GM18867 (cell line): ENCODE measurements around the gene KIF21B.

ENCODE experiments used
- ATAC-seq: cut with Tn5 transposase; IDR thresholded peaks from one replicate; pipeline ENCODE4 v1.9.1; 2021; ENCODE audit warnings: mild to moderate bottlenecking, moderate library complexity; ENCODE audit not compliant: unreplicated experiment

Gene KIF21B

DNA sequence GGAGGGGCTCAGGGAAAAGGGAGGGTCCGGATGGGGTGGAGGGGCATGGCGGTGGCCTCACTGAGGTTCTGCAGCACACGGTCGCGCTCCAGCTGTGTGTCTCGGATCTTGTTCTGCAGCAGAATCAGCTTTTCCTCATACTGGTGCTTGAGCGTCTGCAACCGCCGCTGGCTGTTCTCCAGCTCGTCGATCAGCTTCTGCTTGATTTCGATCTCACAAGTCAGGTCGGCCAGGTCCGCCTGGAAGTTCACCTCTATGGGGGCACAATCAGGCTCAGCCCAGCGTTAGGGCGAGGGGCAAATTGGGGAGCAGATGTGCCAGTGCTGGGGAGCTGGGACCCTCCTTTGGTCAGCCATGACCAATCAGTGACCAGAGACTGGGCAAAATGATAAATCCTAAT is 25.2 kb downstream of the KIF21B start:
- ATAC-seq = no peak

- ATAC-seq = no peak
These were observed 31.0 kb downstream of the KIF21B start for GRCh38 chr1:200992382-200993048.

GRCh38 chr1:200991097-200991614 is 32.4 kb downstream of the KIF21B start:
- ATAC-seq = no peak

- ATAC-seq = no peak
These were observed 33.4 kb downstream of the KIF21B start for GRCh38 chr1:200990114-200990513.

DNA sequence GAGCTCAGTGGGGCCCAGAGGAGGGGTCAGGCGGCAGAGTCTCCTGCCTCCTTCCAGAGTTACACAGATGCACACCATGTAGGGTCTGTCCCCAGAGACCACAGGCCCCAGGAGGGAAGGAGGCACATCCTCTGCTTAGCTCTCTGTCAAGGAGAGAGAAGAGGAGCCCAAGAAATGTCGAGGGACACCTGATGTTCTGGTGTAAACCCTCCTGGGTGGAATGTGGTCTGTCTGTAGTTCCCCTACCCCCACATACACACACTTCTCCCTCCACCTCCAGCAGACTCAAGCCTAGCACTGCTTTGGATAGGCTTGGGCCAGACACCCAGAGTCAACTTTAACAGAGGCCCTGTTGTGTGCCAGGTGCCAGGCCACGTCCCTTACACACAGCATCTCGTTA is 34.2 kb downstream of the KIF21B start:
- ATAC-seq = no peak

DNA sequence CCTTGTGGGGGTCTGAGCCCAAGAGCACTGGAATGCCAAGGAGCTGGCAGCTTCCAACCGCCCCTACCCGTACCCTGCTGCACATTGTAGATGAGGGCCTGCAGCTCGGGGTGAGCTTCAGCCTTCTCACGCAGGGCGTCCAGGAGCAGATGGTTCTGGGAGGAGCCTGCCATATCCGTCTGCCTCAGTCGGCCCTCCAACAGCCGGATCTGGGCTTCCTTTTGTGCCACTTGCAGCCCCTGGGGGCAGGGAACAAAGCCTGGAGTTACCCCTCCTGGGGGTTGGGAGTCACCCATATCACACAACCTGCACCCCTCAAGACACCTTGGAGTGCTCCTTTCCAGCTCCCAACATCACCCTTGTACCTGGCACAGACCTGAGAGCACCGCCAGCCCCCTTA is 34.8 kb downstream of the KIF21B start:
- no peak for ATAC-seq

- no peak for ATAC-seq
These were observed 38.0 kb downstream of the KIF21B start for GRCh38 chr1:200985481-200985880.

DNA sequence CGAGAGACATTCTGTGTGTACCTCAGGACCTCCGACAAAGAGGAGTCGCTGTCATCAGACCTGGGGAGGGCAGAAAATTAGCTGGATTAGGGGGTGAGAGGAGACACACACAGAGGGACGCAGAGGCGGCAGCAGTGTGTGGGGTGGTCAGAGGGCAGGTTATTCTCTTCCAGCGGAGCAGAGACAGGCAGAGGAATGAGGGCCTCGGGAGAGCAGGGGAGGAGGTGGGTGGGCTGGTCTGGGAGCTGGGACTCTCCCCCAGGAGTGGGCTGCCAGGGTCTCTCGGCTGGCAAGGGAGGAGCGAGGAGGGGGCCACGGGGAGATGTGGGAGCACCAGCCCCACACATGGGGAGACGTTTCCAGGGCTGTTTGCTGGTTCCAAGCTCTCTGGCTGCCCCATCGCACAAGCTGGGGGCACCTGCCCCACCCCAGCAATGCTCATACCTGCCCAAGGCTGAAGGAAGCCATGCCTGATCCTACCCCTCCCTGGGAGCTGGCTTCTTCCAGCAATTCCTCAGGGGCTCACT is 40.4 kb downstream of the KIF21B start:
- no peak for ATAC-seq

- ATAC-seq = no peak
These were observed 41.2 kb downstream of the KIF21B start for GRCh38 chr1:200982071-200982945.

DNA sequence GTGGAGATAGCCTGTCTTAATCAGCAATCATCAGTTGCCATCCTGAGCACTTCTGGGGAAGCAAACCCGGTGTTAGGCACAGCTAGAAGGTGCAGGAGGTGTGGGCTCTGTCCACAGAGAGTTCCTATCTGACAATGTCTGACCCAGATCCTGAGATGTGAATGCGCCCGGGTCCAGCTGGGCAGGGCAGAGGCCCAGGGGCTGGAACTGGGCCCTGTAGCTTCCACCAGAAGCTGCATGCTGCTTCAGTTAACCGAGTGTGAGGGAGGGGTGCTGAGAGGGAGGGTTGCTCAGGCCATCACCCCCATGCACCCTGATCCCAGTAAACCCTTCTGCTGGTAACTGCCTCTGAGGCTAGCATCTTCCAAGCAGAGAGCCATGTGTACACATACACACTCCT is 42.2 kb downstream of the KIF21B start:
- ATAC-seq = no peak

DNA sequence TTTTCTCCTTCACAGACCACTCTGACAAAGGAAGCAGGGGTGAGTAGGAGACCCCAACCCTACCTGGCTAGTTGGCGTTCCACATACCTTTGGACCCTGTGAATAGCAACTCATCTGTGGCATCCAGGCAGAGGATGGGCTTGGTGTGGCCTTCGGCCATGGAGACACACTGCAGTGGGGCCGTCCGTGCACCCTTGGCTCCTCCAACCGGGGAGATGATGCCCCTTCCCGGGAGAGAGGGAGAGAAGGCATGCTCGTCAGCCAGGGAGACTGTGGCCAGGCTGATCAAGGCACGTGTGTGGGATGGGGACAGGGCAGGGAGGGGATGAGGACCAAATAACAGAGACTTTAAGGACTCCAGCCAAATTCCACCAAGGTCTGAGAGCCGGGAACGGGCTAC is 42.6 kb downstream of the KIF21B start:
- no peak for ATAC-seq

GRCh38 chr1:200980452-200980772 is 43.1 kb downstream of the KIF21B start:
- ATAC-seq = no peak

DNA sequence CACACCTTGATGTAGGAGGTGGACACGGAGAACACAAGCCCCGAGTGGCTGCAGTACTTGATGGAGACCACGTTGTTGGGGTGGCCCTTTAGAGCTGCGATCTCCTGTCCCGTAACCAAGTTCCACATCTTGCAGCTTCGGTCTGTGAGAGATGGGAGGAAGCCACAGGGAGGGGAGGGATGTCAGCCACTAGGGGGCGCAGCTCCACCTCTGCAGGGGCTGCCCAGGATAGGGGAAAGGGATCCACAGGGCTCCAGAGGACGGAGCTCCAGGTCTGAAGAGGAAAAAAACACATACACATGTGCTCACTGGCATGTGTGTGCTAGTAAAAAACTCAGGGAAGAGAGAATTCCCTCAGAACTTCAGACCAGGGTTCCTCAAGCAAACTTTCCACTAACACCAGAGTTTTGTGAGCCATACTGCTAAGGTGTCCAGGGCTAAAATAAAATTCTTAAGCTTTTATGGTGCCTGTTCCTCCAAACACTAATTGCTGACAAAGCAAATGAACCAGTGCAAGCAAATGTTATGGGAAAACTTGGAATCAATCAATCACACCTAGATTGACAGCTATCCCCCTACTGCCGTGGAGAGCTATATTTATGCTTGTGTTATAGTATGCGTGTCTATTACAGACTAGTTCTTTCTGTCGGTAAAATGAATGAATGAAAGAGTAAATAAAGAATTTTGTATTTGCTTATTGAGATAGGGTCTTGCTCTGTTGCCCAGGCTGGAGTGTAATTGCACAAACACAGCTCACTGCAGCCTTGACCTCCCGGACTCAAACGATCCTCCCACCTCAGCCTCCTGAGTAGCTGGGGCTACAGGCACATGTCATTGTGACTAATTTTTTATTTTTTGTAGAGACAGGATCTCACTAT is 43.7 kb downstream of the KIF21B start:
- ATAC-seq = no peak

GRCh38 chr1:200977071-200977754 is 46.3 kb downstream of the KIF21B start:
- ATAC-seq = no peak

GRCh38 chr1:200976634-200977033 is 46.9 kb downstream of the KIF21B start:
- no peak for ATAC-seq

- ATAC-seq = no peak
These were observed 48.1 kb downstream of the KIF21B start for GRCh38 chr1:200975458-200975857.

GRCh38 chr1:200974711-200975110 is 48.8 kb downstream of the KIF21B start:
- ATAC-seq = no peak

DNA sequence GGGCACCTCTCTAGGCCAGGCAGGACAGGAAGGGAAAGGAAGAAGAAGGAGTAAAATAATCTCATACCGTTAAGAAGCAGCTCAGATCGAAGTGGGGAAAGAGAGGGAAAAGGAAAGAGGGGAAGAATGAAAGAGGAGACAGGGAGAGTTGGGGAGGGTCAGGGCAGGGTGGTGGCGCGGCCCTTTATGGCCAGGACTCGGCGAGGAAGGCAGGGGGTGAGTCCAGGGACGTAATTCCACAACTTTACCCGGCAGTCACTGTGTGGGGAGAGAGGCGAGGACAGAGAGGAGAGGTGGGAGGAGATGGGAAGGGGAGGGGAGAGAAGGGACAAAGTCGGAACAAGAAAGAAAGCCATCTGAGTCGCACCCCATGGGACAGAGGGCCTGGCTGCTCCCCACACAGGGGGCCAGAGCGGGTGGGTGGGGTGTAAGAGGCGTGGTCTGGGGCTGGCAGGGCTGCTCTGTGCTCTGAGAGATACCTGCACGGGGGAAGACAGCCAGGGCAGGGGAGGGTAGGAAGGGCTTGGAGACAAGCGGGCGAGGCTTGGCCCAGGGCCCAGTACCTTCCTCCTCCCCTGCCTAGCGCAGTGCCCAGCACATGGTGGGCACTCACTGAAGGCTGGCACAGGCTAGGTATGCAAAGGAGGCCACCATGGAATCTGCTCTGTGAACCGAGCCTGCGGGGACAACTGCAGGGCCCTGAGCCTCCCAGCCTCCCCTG is 49.4 kb downstream of the KIF21B start:
- no peak for ATAC-seq

GRCh38 chr1:200972985-200973742 is 50.4 kb downstream of the KIF21B start:
- ATAC-seq = no peak
